ENCODE measurements around the gene RNF225. TPM values are rescaled to one million over a fixed set of nuclear protein-coding genes. Genes with fewer than 3 reads are reported as not detected.
A peak's percentile ranks its signal among the peaks of the same experiment; 100 is the strongest.

Gene RNF225
- polyA plus RNA-seq, 1 of the 3 experiments (the other 2 are of a cell fraction), result 0.13 TPM

GRCh38 chr19:58356766-58357480 is 38.5 kb upstream of the RNF225 start:
- H3K79me2 ChIP-seq (ENCODE audit: insufficient read depth), result no peaks in the 10 kb centered on the region
- H3K27ac ChIP-seq (ENCODE audit: low read depth in 2 of 2, low read length in 1 of 2), result no peak overlapping the region
- peaks cover 13% of the 10 kb centered on the region for H3F3A ChIP-seq (replicated peaks; ENCODE audit: insufficient read depth)
- H2AFZ ChIP-seq (ENCODE audit: low read depth), result no peak overlapping the region
- H3K9me2 ChIP-seq, result no peaks in the 10 kb centered on the region
- no peak for DNase-seq
- H3K9me3 ChIP-seq, result no peaks in the 10 kb centered on the region
- no peak overlapping the region for H3K4me3 ChIP-seq (ENCODE audit: low read depth in 2 of 2, low read length in 1 of 2)
- WGBS (ENCODE audit: low lambda C conversion rate), result 95% methylated on average over 31 of the region's 75 CpGs
- H3K27me3 ChIP-seq (ENCODE audit: insufficient read depth), result no peaks in the 10 kb centered on the region
- H3K4me1 ChIP-seq (ENCODE audit: control insufficient read depth in 1 of 2, insufficient read depth in 2 of 2, low read depth in 1 of 2, low read length in 1 of 2), result peaks cover 0 to 8% of the 10 kb centered on the region in 2 experiments; a peak in 2 of 4 replicates
- H3K4me2 ChIP-seq, result no peak overlapping the region
- POLR2A ChIA-PET, result no interaction called here
- H3K36me3 ChIP-seq (replicated peaks in 1 of 2; ENCODE audit: control insufficient read depth in 1 of 2, insufficient read depth in 2 of 2, low read length in 1 of 2), result no peaks in the 10 kb centered on the region
- CTCF ChIA-PET, result no interaction called here
- no peak overlapping the region for H3K9ac ChIP-seq
- H4K20me1 ChIP-seq (ENCODE audit: insufficient read depth), result no peaks in the 10 kb centered on the region
- TF ChIP-seq MAX (IDR thresholded peaks at IDR 0.05; ENCODE audit: low read depth) (no peak), NFIC (IDR thresholded peaks at IDR 0.05; ENCODE audit: borderline replicate concordance) (no peak), MXI1 (IDR thresholded peaks at IDR 0.05; ENCODE audit: low read depth, low read length) (no peak)

GRCh38 chr19:58357481-58358145 is 37.8 kb upstream of the RNF225 start:
- peaks cover 17% of the 10 kb centered on the region for H3F3A ChIP-seq (replicated peaks; ENCODE audit: insufficient read depth)
- ChIA-PET CTCF (no interaction called here), POLR2A (interaction anchor here (1.5 kb wide), 1 partner anchor 10 kb away, joined by 4 read pairs; no protein-coding TSS in a partner anchor)
- no peaks in the 10 kb centered on the region for H3K36me3 ChIP-seq (replicated peaks in 1 of 2; ENCODE audit: control insufficient read depth in 1 of 2, insufficient read depth in 2 of 2, low read length in 1 of 2)
- H3K4me3 ChIP-seq (ENCODE audit: low read depth in 2 of 2, low read length in 1 of 2), result no peak overlapping the region
- no peaks in the 10 kb centered on the region for H3K79me2 ChIP-seq (ENCODE audit: insufficient read depth)
- H3K9me2 ChIP-seq, result no peaks in the 10 kb centered on the region
- no peaks in the 10 kb centered on the region for H3K27me3 ChIP-seq (ENCODE audit: insufficient read depth)
- no peak overlapping the region for H3K27ac ChIP-seq (ENCODE audit: low read depth in 2 of 2, low read length in 1 of 2)
- H3K9me3 ChIP-seq, result no peaks in the 10 kb centered on the region
- H2AFZ ChIP-seq (ENCODE audit: low read depth), result no peak overlapping the region
- H4K20me1 ChIP-seq (ENCODE audit: insufficient read depth), result no peaks in the 10 kb centered on the region
- H3K4me1 ChIP-seq (ENCODE audit: control insufficient read depth in 1 of 2, insufficient read depth in 2 of 2, low read depth in 1 of 2, low read length in 1 of 2), result peaks cover 0 to 8% of the 10 kb centered on the region in 2 experiments; a peak in 2 of 4 replicates
- TF ChIP-seq YY1 (IDR thresholded peaks at IDR 0.05; ENCODE audit: low read depth) (no peak), EZH2phosphoT487 (IDR thresholded peaks at IDR 0.05; ENCODE audit: borderline replicate concordance, low read depth) (no peak)
- H3K9ac ChIP-seq, result no peak overlapping the region
- no peak overlapping the region for H3K4me2 ChIP-seq
- no peak for DNase-seq
- 82% methylated on average over 11 of the region's 19 CpGs for WGBS (ENCODE audit: low lambda C conversion rate)

- Histone ChIP-seq H3K36me3 (replicated peaks in 1 of 2; ENCODE audit: control insufficient read depth in 1 of 2, insufficient read depth in 2 of 2, low read length in 1 of 2) (no peaks in the 10 kb centered on the region), H3K4me1 (ENCODE audit: control insufficient read depth in 1 of 2, insufficient read depth in 2 of 2, low read depth in 1 of 2, low read length in 1 of 2) (peaks cover 0 to 8% of the 10 kb centered on the region in 2 experiments; a peak in 2 of 4 replicates), H3K9me3 (no peaks in the 10 kb centered on the region), H3F3A (replicated peaks; ENCODE audit: insufficient read depth) (peaks cover 23% of the 10 kb centered on the region), H3K9me2 (no peaks in the 10 kb centered on the region), H3K4me2 (peak overlapping the region; percentile 98), H3K27me3 (ENCODE audit: insufficient read depth) (no peaks in the 10 kb centered on the region), H2AFZ (ENCODE audit: low read depth) (peak overlapping the region; percentile 94), H3K27ac (ENCODE audit: low read depth in 2 of 2, low read length in 1 of 2) (peak overlapping the region; percentile 97 to 98), H3K79me2 (ENCODE audit: insufficient read depth) (no peaks in the 10 kb centered on the region), H3K4me3 (ENCODE audit: low read depth in 2 of 2, low read length in 1 of 2) (peak overlapping the region; percentile 77 to 95), H4K20me1 (ENCODE audit: insufficient read depth) (no peaks in the 10 kb centered on the region), H3K9ac (peak overlapping the region; percentile 97)
- DNase-seq, result peak; percentile 83
- 2% methylated on average over 28 of the region's 28 CpGs for WGBS (ENCODE audit: low lambda C conversion rate)
- ChIA-PET POLR2A (interaction anchor here (0.8 to 3.2 kb wide), 15 partner anchors 9 to 193 kb away, joined by 3 to 34 read pairs (median 6); partner anchors contain the start of genes A1BG, CHMP2A, ZBTB45 and ZNF274), CTCF (interaction anchor here (0.9 to 2.5 kb wide), 4 partner anchors 8 to 157 kb away, joined by 3 to 12 read pairs (median 4); partner anchors contain the start of gene A1BG)
- TF ChIP-seq FOSL2 (IDR thresholded peaks at IDR 0.05; ENCODE audit: borderline replicate concordance, low read depth), result no peak
- no peak for TF ChIP-seq USF1 (IDR thresholded peaks at IDR 0.05; ENCODE audit: borderline replicate concordance, low read depth)
- TF ChIP-seq YY1 (IDR thresholded peaks at IDR 0.05; ENCODE audit: low read depth), result no peak
- 0 out of 2 replicates have a peak, but pooled peaks have one; percentile 16 for TF ChIP-seq MXI1 (IDR thresholded peaks at IDR 0.05; ENCODE audit: low read depth, low read length)
- no peak for TF ChIP-seq IRF3 (IDR thresholded peaks at IDR 0.05; ENCODE audit: low read depth, low read length)
- no peak for TF ChIP-seq SMC3 (IDR thresholded peaks at IDR 0.05; ENCODE audit: low read depth, low read length)
- TF ChIP-seq SIN3A (IDR thresholded peaks at IDR 0.05; ENCODE audit: borderline replicate concordance, low read depth, low read length), result no peak
- TF ChIP-seq USF2 (IDR thresholded peaks at IDR 0.05; ENCODE audit: borderline replicate concordance, low read depth, low read length), result no peak
- no peak for TF ChIP-seq ELF1 (IDR thresholded peaks at IDR 0.05)
- TF ChIP-seq MAX (IDR thresholded peaks at IDR 0.05; ENCODE audit: low read depth), result peak; percentile 76
- TF ChIP-seq RXRA (IDR thresholded peaks at IDR 0.05; ENCODE audit: borderline replicate concordance, low read depth), result no peak
- no peak for TF ChIP-seq RCOR1 (IDR thresholded peaks at IDR 0.05; ENCODE audit: low read length)
These were observed 33.6 kb upstream of the RNF225 start for GRCh38 chr19:58361900-58362271.

Measured in SK-N-SH (cell line).